ENCODE measurements around the gene NDST1. TPM values are rescaled to one million over a fixed set of nuclear protein-coding genes. Genes with fewer than 3 reads are reported as not detected.
"Not testable (repeated sequence)": the region's sequence is repeated elsewhere in the genome, so short reads cannot be mapped to it uniquely, and the experiment has no call there.

The NDST1 gene
- total RNA-seq, 1 experiment from 2014 or later: 33.1 TPM

GRCh38 chr5:150476568-150476967, 31.4 kb upstream of the NDST1 start:
- H3K9me2 ChIP-seq (ENCODE audit: insufficient read depth); intact Hi-C loops (cut with micrococcal nuclease); H4K20me1 ChIP-seq (ENCODE audit: insufficient read depth); H3K9me3 ChIP-seq (ENCODE audit: control insufficient read depth in 1 of 2, insufficient read depth in 1 of 2, low read depth in 1 of 2, low read length in 2 of 2); H3K9ac ChIP-seq (ENCODE audit: low read length); H3K79me2 ChIP-seq (ENCODE audit: insufficient read depth, low read length); H3K4me2 ChIP-seq (ENCODE audit: low read length); POLR2A ChIA-PET; H3K27ac ChIP-seq (ENCODE audit: low read depth, low read length); DNase-seq (ENCODE audit: low read depth, low spot score); RAD21 ChIA-PET (ENCODE audit: low non-redundant PET in 1 of 2, low total read pairs in 2 of 2, uncharacterized antibody in 2 of 2, unreplicated experiment in 2 of 2); H3K4me3 ChIP-seq (replicated peaks in 1 of 2; ENCODE audit: low read depth in 1 of 2, low read length in 2 of 2); BruUV-seq (replicated peaks); H3K36me3 ChIP-seq (ENCODE audit: control insufficient read depth in 1 of 2, insufficient read depth in 2 of 2, low read length in 2 of 2); CTCF ChIA-PET; H2AFZ ChIP-seq (ENCODE audit: low read depth, low read length, poor library complexity, severe bottlenecking); H3K27me3 ChIP-seq (ENCODE audit: insufficient read depth, low read length); ATAC-seq: not testable (repeated sequence)
- H3K4me1 ChIP-seq (ENCODE audit: control insufficient read depth in 1 of 2, insufficient read depth in 2 of 2, low read length in 2 of 2): peaks cover 14 to 40% of the 10 kb centered on the region in 2 experiments

- Histone ChIP-seq H3K4me1 (ENCODE audit: control insufficient read depth in 1 of 2, insufficient read depth in 2 of 2, low read length in 2 of 2) (peaks cover 0 to 20% of the 10 kb centered on the region in 2 experiments; a peak in 2 of 4 replicates), H3K79me2 (ENCODE audit: insufficient read depth, low read length) (no peaks in the 10 kb centered on the region), H3K27ac (ENCODE audit: low read depth, low read length) (no peak overlapping the region), H2AFZ (ENCODE audit: low read depth, low read length, poor library complexity, severe bottlenecking) (no peak overlapping the region), H4K20me1 (ENCODE audit: insufficient read depth) (no peaks in the 10 kb centered on the region), H3K9me3 (ENCODE audit: control insufficient read depth in 1 of 2, insufficient read depth in 1 of 2, low read depth in 1 of 2, low read length in 2 of 2) (no peaks in the 10 kb centered on the region), H3K27me3 (ENCODE audit: insufficient read depth, low read length) (no peaks in the 10 kb centered on the region), H3K4me3 (replicated peaks in 1 of 2; ENCODE audit: low read depth in 1 of 2, low read length in 2 of 2) (no peak overlapping the region), H3K4me2 (ENCODE audit: low read length) (no peak overlapping the region), H3K9ac (ENCODE audit: low read length) (no peak overlapping the region), H3K36me3 (ENCODE audit: control insufficient read depth in 1 of 2, insufficient read depth in 2 of 2, low read length in 2 of 2) (no peaks in the 10 kb centered on the region), H3K9me2 (ENCODE audit: insufficient read depth) (no peaks in the 10 kb centered on the region)
- RAD21 ChIA-PET (ENCODE audit: low non-redundant PET in 1 of 2, low total read pairs in 2 of 2, uncharacterized antibody in 2 of 2, unreplicated experiment in 2 of 2): no interaction called here
- POLR2A ChIA-PET: no interaction called here
- DNase-seq (ENCODE audit: low read depth, low spot score) (no peak), ATAC-seq (no peak)
- intact Hi-C loops (cut with micrococcal nuclease): no loop called here
- no TSS peak for BruUV-seq (replicated peaks)
- CTCF ChIA-PET: no interaction called here
- no peak for TF ChIP-seq SRF (IDR thresholded peaks at IDR 0.05; ENCODE audit: low read depth)
- no peak for TF ChIP-seq FOSL1 (IDR thresholded peaks at IDR 0.05; ENCODE audit: low read depth)
- no peak for TF ChIP-seq CEBPB (IDR thresholded peaks at IDR 0.05; ENCODE audit: low read depth)
- TF ChIP-seq ZBTB33 (IDR thresholded peaks at IDR 0.05; ENCODE audit: extremely low read depth, insufficient replicate concordance, low read length): no peak
- no peak for TF ChIP-seq EZH2 (IDR thresholded peaks at IDR 0.05)
- TF ChIP-seq REST (IDR thresholded peaks at IDR 0.05; ENCODE audit: low read depth): no peak
- TF ChIP-seq SIN3A (IDR thresholded peaks at IDR 0.05; ENCODE audit: low read depth): no peak
- no peak for TF ChIP-seq JUND (IDR thresholded peaks at IDR 0.05)
- TF ChIP-seq POLR2AphosphoS5 (IDR thresholded peaks at IDR 0.05; ENCODE audit: low read depth, low read length): no peak
- TF ChIP-seq CBX3 (IDR thresholded peaks at IDR 0.05; ENCODE audit: low read depth): no peak
- TF ChIP-seq POLR2A (IDR thresholded peaks at IDR 0.05; ENCODE audit: borderline replicate concordance, extremely low read depth, insufficient read depth, insufficient read length): no peak
- TF ChIP-seq EZH2phosphoT487 (IDR thresholded peaks at IDR 0.05; ENCODE audit: borderline replicate concordance): no peak
- TF ChIP-seq ZNF274 (IDR thresholded peaks at IDR 0.05; ENCODE audit: low read depth, low read length): no peak
- no peak for TF ChIP-seq ELF1 (IDR thresholded peaks at IDR 0.05; ENCODE audit: borderline replicate concordance, low read depth)
- TF ChIP-seq ATF3 (IDR thresholded peaks at IDR 0.05): no peak
- no peak for TF ChIP-seq EGR1 (IDR thresholded peaks at IDR 0.05; ENCODE audit: low read depth)
- TF ChIP-seq TCF7L2 (IDR thresholded peaks at IDR 0.05; ENCODE audit: borderline replicate concordance, extremely low read depth, insufficient read depth, insufficient read length): no peak
- TF ChIP-seq SP1 (IDR thresholded peaks at IDR 0.05; ENCODE audit: low read depth): no peak
Observed at GRCh38 chr5:150479416-150479815, 28.5 kb upstream of the NDST1 start.
